ENCODE results near the gene CFH.
"Not testable (repeated sequence)": the region's sequence is repeated elsewhere in the genome, so short reads cannot be mapped to it uniquely, and the experiment has no call there.

Gene CFH

DNA sequence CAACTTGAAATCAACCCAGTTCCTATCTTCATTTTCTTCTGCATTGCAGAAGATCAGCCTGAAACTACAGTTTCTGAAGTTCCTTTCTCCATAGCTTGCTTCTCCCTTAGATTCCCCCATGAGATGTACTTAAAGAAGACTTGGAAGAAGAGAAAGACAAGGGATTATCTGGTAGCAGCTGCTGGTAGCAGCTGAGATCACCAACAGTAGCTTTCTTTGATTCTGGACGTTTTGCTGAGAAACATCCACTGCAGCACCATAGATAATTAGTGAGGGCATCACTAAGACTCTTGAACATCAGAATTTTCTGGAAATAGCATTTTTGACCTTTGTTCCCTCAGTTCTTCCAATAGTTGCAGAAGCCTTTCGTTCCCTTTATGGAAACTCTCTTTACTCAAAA is 122.3 kb downstream of the CFH start:
- DNase-seq = no peak

DNA sequence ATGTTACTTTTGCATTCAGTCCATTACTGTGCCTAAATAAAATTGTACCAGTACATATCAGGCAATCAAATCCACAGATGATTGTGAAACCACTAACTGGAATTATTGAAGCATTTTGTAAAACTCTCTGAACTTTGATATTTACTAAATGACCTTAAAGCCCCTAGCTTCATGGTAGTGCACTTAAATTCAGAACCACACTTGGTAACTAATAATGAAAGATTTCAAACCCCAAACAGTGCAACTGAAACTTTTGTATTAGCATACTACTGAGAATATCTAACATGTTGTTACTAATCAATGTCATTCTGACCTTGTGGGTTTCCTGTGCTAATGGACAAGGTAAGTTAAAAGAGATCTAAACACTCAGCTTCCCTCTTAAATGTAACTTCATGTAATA is 122.8 kb downstream of the CFH start, which contains the start of gene CFHR3:
TSS of gene CFHR3 (plus strand) at position 238 of the 400 bp plus-strand sequence. CDS start at position 285, 47 bp downstream.
- DNase-seq = no peak

- no peak for DNase-seq
These were observed 125.8 kb downstream of the CFH start for GRCh38 chr1:196777603-196778002.

- no peak for DNase-seq
These were observed 127.2 kb downstream of the CFH start for GRCh38 chr1:196779093-196779492.

DNA sequence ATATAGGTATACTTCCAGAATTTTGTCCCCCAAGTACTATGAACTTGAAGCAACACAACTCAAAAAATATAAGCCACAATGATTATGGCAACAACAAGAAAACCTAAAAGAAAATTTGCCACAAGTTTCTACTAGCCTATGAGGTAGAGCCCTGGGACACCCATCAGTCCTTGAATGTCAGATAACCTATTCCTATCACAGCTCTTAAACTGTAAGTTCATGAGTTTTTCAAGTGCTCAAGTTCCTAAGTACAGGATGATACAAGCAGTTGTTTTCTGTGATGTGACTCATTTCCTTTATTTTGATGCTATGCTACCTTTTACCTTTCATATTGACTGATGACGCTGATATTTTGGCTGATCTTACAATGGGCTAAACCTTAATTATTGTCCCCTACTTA is 139.4 kb downstream of the CFH start:
- not testable (repeated sequence) for DNase-seq

- DNase-seq = not testable (repeated sequence)
These were observed 142.3 kb downstream of the CFH start for GRCh38 chr1:196794103-196794502.
